HS-5 (cell line): Measurements from ENCODE around the gene RTN4IP1.
"Not testable (repeated sequence)": the region's sequence is repeated elsewhere in the genome, so short reads cannot be mapped to it uniquely, and the experiment has no call there.

ENCODE experiments used
- DNase-seq: peaks from one replicate; pipeline ENCODE4 v3.0.0-alpha.2; 2012; ENCODE audit warnings: low read depth

RTN4IP1 gene

DNA sequence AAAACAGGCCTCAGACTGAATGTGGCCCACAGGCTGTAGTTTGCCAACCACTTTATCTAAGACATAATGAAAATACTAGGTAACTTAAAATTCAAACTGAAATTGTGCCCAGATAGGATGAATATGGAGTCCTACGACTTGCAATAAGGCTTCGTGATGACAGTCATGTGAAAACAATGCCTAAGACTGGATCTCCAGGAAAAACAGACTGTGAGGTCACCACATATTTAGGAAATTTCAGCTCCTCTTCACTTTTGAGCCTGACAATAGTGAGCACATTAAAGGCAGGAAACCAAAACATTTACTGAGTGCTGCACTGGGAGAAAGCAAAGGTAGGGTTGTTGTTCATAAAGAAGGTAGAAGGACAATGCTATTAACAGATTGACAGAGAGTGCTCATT is 50.0 kb downstream of the RTN4IP1 start:
- no peak for DNase-seq

DNA sequence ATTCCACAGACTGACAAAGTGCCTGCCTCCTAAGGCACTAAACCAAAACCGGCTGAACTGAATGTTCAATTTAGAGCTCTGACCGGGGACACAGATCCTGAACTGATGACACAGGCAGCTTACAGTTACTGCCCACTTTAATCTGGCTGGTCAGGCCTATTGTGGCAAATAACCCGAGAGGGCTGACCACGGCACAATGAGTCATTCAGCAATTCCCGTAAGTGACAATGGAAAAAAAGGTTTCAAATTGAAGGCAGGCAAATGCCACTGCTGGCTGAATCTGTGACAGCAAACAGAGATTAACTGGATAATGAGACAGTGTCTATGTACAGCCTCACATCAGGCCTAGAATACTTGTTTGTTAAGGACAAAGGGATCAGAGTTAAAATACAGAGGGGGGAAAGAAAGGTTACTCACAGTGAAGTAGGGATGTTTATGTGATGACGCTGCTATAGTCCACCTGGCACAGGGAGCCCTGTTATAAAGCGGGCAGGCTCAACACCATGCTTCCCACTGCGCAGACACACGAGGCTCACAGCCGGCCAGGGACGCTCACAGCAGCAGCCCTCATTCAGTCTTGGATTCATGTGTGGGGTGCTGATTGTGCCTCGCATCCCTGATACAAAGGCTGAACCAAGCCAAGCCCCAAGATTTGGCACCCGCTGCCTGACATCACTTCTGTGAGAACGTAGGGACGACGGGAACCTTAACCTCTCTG is 54.4 kb downstream of the RTN4IP1 start:
- no peak for DNase-seq

DNA sequence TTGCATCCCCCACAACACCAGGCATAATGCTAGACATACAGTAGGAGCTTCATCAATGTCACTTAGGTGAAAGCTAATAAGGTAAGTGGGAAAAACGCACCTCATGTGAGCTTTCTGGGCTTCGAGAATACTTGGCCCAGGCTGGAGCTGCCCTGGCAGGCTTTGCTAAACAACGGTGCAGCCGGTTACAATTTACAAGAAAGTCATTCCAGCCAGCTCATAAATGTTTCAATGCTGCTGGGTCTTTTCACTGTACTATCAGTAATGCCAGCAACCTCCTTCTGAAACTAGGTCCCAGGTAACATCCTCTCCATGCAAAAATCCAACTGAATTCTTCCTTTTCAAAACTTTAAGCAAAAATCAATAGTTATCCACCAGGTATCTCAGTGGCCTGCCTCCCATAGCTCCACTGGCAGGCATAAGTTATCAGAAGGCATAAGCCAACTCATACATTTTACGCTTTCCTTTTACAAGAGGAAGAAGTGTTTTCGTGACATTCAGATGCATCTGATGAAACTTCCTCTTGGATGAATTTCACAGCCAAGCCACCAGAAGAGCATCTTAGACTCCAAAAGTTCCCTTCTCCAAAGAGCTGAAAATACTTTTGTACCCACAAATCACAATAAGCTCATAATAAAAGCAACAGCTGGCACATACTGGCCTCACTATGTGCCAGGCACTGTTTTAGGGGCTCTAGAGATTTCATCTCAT is 56.3 kb downstream of the RTN4IP1 start:
- no peak for DNase-seq

DNA sequence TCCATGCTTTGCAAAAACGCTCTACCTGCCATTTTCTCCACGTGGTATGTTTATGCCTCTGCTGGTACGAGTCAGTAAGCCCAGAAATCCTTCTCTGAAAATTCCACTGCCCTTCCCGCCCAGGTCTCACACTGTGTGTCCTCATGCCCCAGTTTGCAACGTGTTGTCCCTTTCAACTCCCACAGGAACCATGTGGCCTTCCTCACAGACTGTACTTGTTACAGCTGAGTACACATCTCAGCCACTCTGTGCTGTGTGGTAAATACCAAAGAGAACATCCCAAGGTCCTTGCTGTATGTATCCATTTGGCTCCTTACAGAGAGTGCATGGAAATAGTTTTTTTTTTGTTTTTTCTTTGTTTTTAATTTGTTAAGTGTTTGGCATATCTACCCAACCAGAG is 56.9 kb downstream of the RTN4IP1 start:
- DNase-seq = no peak

DNA sequence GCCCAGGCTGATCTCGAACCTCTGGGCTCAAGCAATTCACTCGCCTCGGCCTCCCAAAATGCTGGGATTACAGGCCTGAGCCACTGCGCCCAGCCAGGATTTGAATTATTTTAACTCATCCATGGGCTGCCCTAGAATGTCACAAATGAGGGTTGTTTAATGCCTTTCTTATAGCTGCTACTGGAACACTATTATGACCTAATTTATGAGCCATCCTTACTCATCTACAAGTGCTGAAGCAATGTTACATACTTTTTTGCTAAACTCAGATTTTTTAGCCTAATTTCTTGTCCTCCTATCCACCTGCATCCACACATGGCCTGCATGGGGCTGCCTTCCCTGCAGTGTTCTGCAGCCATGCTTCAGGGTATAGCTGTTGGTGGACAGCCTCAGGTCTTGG is 59.9 kb downstream of the RTN4IP1 start:
- DNase-seq = no peak

DNA sequence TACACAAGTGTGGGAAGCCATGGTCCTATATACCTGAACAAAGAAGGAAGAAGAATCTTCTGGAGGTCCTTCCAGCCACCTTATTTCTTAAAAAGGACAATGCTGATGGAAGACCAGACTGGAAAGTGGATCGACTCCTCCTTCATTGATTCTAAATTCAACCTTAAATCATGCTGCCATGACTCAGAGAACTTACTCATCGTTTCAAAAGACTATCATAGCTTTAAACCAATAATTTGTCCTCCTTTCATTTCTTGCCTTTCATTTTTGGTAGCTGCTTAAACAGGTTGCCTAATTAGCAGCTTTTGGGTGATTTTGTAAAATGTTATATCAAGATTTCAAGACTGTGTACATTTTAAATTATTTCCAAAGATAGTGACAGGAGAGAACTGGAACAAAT is 60.8 kb downstream of the RTN4IP1 start:
- DNase-seq = no peak

DNA sequence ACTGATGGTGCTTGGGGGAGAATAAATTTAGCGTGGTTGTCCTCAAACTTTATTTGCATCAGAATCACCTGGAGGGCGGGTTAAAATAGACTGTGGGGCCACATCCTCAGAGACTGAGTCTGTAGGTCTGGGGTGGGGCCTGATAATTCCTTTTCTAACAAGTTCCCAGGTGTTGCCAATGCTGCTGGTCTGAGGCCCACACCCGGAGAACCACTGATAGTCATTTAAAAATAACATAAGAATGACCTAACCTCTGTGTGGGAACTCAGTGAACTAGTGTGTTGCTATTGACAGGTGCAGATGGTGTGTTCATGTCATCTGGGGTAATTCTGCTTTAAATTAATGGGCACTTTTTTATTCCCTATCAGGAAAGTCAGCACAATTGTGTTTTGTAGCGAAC is 64.8 kb downstream of the RTN4IP1 start:
- no peak for DNase-seq

DNA sequence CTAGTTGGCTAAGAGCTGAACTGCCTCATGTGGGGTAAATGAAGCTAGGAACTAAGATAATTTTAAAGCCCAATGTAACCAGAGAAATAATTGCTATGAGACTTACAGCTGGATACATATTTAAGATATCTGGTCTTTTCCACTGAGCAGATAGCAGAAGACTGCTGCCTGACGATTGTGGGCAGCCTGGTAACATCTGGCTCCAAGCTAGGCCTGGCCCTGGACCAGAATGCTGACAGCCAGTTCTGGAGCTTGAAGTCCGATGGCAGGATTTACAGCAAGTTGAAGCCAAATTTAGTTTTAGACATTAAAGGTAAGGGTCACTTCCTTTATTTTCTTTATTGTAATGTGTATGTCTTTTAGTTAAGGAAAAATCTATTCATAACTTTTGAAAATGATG is 65.7 kb downstream of the RTN4IP1 start:
- DNase-seq = no peak

DNA sequence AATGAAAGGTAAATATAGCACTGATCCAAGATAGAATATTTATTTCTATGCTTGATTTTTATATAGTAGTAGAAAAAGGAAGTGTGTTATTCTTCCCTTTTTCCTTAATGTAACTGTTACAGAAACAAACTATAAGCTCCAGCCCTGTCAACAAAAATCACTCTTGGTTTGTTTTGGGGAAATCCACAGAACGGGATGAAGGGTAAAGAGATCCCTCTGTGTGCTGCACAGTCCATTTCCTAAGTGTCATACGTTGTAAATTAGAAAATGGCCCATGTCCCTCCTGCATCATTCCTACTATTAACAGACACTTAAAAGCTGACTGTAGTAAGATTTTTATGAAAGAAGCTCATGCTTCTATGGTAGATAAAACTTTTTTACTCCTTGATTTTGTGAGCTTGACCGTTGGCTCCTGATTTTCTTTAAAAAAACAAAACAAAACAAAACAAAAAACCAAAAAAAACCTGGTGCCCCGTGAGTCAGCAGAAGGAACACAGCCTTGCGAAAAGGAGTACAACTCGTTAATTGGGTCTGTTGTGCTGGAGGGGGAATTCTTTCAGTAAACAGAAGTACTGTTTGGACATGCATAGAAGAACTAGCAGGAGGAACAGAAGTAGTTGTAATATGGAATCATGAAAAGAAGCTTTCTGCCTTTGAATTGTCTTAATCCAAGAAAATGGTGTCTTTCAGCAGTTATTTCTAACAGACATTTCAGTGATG is 67.5 kb downstream of the RTN4IP1 start:
- DNase-seq = no peak

DNA sequence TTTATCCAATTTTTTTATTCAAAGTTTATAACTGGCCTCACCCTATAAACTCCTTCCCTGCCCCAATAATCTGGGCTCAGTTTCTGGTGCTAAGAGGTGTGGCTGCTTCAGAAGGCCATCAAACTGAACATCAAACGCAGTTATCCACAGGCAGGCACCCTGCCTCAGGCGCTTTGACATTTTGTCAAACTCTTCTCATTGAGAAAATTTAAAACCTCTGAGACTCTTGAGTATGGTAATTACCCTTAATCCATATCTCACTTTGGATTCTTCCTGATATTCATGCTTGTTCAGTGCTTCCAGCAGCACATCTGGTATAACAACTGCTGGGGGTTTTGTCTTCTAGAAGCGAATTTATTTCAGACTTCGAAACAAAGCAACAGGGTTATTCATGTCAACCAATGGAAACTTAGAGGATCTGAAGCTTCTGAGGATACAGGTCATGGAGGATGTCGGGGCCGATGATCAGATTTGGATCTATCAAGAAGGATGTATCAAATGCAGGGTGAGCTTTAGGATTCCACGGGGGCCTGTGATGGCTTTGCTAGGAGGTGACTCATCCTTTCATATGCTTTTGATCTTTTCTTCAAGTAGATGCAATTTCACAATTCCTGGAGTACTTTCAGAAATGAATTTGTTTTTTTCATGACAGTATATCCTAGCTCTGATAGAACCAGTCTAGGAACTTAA is 68.2 kb downstream of the RTN4IP1 start:
- DNase-seq = no peak

DNA sequence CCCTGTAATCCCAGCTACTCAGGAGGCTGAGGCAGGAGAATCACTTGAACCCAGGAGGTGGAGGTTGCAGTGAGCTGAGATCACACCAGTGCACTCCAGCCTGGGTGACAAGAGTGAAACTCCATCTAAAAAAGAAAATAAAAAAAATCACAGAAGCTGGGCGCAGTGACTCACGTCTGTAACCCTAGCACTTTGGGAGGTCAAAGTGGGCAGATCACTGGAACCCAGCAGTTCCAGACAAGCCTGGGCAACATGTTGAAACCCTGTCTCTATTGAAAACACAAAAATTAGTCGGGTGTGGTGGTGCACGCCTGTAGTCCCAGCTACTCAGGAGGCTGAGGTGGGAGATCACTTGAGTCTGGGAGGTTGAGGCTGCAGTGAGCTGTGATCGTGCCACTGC is 69.6 kb downstream of the RTN4IP1 start:
- DNase-seq = not testable (repeated sequence)

DNA sequence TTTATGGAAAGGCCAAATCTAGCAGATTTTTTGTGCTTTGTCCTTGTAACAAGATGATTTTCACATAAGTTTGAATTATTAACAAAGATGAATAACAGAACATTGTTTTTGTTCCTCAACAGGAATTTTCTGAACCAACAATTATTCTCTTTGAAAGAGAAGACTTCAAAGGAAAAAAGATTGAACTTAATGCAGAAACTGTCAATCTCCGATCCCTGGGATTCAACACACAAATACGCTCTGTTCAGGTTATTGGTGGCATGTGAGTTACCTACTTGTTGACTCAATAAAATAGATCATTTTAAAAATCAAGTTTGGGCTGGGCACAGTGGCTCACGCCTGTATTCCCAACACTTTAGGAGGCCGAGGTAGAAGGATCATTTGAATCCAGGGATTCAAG is 70.9 kb downstream of the RTN4IP1 start:
- DNase-seq = no peak

DNA sequence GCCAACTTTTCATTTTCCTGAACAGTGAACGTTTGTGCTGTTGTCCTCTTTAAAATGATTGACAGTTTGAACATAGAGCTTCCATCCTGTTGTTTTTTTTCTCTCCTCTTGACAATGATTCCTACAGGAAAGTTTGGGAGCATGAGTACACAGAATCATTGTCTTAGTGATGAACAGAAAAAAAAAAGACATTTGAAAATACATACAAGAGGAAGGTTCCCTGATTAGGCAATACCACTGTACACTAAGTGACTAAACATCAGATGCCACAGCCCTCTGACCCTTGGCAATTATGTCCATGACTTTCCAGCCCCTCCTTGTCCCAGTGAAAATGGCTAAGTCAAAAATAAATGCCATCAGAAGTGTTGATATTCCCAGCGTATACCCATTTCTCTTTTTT is 71.5 kb downstream of the RTN4IP1 start:
- no peak for DNase-seq

DNA sequence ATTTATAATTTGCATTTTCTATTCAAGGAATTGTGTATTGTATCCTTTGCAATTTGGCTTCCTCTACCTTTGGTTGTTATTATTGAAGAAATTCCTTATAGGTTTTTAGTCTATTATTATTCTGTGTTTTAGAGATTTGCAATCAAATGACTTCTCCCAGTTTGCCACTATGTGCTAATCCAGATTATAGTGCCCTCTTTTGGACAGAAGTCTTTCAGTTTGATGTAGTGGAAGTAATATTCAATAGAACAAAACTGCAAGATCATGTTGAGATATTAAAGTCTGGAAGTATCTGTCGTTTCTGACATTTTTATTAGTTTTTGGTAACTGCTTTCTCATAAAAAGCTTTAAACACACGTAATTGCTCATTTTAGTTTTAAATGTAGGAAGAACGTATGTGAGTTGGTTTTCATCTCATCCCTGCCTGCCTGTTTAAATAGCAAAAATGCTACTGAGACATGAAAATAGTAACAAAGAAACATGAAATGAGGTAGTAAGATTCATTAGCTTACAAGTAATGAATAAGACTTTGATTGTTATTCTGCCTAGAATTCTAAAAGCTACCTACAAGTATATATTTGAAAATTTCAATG is 72.8 kb downstream of the RTN4IP1 start:
- DNase-seq = no peak

DNA sequence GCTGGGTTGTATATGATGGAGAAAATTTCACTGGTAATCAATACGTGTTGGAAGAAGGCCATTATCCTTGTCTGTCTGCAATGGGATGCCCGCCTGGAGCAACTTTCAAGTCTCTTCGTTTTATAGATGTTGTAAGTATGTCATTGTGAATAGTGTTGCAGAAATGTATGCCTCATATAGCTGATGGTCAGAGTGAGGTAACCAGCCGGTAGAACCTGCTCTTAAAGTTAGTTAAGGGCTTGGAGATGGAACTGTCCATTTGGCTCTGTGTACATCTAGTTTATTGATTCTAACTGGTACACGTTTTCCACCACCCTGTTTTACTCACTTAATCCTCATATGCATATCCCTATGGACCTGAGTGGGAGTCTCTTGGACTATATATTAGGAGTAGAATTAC is 73.5 kb downstream of the RTN4IP1 start:
- DNase-seq = no peak

DNA sequence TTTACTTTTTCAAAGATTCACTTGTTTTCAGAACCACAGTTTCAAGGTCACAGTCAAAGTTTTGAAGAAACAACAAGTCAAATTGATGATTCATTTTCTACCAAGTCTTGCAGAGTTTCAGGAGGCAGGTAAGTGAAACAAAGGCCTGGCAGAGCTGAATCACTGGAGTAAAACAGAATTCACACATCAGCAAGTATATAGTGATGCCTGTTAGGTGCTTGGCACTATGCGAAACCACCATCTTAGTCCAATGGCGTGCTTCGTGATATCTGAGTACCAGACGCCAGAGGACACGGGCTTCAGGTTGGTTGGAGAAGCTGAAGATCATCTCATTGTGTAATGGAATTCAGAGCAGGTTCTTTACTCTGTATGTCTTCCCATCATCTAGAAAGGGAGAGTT is 75.9 kb downstream of the RTN4IP1 start:
- no peak for DNase-seq

DNA sequence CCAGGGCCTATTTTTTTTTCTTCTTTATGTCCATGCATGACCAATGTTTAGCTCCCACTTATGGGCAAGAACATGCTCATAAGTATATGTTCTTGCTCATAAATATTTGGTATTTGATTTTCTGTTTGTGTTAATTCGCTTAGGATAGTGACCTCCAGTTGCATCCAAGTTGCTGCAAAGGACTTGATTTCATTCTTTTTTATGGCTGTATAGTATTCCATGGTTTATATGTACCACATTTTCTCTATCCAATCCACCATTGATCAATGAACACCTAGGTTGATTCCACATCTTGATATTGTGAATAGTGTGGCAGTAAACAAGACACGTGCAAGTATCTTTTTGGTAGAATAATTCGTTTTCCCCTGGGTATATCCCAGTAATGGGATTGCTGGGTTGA is 78.1 kb downstream of the RTN4IP1 start:
- DNase-seq = no peak

DNA sequence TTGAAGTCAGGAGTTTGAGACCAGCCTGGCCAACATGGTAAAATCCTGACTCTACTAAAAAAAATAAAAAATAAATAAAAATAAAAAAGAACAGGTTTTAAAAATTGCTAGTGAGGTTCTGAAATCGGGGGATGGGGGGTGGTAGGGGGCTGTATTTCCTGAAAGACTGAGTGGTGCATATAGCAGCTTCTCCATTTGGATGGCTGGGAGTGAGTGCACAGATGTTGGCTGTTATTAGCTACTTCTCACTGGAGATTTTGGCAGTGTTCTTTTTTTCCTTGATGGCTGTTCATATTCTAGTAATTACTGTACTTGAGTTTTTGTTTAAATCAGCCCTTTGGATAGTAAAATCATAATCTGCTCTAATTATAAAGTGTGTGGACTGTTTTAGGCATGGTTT is 79.8 kb downstream of the RTN4IP1 start:
- DNase-seq = no peak

DNA sequence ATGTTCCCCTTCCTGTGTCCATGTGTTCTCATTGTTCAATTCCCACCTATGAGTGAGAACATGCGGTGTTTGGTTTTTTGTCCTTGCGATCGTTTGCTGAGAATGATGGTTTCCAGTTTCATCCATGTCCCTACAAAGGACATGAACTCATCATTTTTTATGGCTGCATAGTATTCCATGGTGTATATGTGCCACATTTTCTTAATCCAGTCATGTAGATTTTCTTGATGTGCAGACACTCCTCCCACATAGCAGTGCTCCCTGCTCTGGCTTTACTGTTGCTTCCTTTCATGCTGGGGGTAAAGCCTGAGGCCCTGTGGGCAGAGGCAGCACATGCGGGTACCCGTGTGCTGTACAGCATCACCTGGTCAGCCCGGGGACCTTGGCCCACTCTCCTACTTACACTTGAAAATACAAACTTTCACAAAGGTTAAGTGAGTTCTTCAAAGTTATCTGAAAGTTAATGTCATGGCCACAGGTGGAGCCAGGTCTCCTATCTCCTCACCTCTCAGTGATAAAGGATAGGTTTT is 80.3 kb downstream of the RTN4IP1 start:
- not testable (repeated sequence) for DNase-seq

DNA sequence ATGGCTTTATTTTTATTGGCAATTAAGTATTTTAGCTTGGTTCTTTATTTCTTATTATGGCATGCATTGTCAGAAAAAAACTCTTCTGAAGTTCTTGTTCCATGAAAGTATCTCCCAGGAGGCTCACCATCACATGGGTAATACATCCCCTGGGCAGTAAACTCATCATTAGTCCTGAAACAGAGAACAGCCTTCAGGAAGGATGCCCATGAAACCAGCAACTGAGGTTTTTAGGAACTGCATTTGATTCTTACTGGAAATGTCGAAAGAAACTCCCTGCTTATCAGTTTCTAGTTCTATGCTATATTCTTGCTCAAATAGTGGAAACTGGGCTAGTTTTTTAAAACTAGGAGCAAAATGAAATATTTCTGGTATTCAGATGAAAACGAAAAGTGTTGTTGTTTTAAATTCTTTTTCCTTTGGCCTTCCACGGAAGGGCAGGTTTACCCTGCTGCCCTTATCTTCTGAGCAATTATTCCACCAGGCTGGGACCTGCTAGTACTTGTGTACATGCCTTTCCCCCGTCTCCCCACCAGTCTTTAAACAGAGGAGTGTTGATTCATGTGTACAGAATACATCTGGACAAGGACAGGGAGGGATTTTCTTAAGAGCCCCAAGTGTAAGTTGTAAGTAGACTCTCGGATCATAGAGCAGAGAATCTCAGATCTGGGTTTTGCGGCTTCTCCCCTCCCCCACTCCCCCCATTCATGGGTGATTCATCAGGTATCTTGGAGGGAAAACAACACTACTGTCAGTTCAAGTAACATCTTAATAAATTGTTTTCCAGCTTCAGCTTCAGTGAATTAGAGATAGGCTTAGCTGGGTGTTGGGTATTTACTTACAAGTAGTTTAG is 81.5 kb downstream of the RTN4IP1 start:
- no peak for DNase-seq
